ENCODE measurements around the gene HLCS. TPM values are rescaled to one million over a fixed set of nuclear protein-coding genes. Genes with fewer than 3 reads are reported as not detected.

HLCS gene
- polyA plus RNA-seq, 1 of the 3 experiments (the other 2 are of a cell fraction), result 13.0 TPM

DNA sequence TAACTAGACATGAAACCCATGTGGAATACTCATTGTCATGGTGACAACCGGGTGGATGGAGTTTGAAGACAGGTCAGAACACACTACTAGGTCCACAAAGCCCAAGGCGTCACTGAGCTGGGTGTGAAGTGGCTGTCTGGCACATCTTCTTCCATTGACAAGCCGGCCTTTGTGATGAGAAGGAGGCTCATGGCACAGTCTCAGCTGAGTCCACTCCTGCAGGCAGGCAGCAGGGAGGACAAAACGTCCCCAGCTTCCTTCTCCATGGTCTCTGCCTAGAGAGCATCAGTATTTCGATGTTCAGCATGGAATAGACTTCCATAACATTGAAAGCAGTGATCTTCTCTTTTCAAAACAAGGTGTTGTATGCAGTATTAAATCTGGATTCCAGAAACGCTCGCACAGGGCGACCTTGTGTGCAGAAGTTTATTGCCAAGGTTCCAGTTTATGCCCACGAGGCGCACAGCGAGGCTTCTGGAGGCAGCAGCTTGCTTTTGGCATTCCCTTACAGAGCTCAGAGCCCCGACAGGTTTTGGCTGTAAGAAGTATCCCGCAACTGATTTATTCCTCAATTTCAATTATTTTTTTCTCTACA is 163.3 kb downstream of the HLCS start:
- no peak overlapping the region for H3K9ac ChIP-seq
- H3K4me3 ChIP-seq (ENCODE audit: low read depth in 2 of 2, low read length in 1 of 2), result no peak overlapping the region
- no peak for TF ChIP-seq GATA2 (CRISPR knock-in tag; IDR thresholded peaks at IDR 0.05)
- POLR2A ChIA-PET, result no interaction called here
- H3F3A ChIP-seq (replicated peaks; ENCODE audit: insufficient read depth), result no peaks in the 10 kb centered on the region
- no peaks in the 10 kb centered on the region for H4K20me1 ChIP-seq (ENCODE audit: insufficient read depth)
- H3K9me3 ChIP-seq, result 0 out of 2 replicates have a peak, but pooled peaks cover 9% of the 10 kb centered on the region
- CTCF ChIA-PET, result no interaction called here
- no peaks in the 10 kb centered on the region for H3K79me2 ChIP-seq (ENCODE audit: insufficient read depth)
- H3K9me2 ChIP-seq, result no peaks in the 10 kb centered on the region
- H3K27ac ChIP-seq (ENCODE audit: low read depth in 2 of 2, low read length in 1 of 2), result no peak overlapping the region
- 91% methylated on average over 11 of the region's 13 CpGs for WGBS (ENCODE audit: low lambda C conversion rate)
- no peak for DNase-seq
- no peaks in the 10 kb centered on the region for H3K27me3 ChIP-seq (ENCODE audit: insufficient read depth)
- H3K4me2 ChIP-seq, result no peak overlapping the region
- no peak overlapping the region for H2AFZ ChIP-seq (ENCODE audit: low read depth)
- peaks cover 0 to 10% of the 10 kb centered on the region in 2 experiments for H3K36me3 ChIP-seq (replicated peaks in 1 of 2; ENCODE audit: control insufficient read depth in 1 of 2, insufficient read depth in 2 of 2, low read length in 1 of 2)
- H3K4me1 ChIP-seq (ENCODE audit: control insufficient read depth in 1 of 2, insufficient read depth in 2 of 2, low read depth in 1 of 2, low read length in 1 of 2), result peaks cover 2 to 3% of the 10 kb centered on the region in 2 experiments; a peak in 1 of 4 replicates

DNA sequence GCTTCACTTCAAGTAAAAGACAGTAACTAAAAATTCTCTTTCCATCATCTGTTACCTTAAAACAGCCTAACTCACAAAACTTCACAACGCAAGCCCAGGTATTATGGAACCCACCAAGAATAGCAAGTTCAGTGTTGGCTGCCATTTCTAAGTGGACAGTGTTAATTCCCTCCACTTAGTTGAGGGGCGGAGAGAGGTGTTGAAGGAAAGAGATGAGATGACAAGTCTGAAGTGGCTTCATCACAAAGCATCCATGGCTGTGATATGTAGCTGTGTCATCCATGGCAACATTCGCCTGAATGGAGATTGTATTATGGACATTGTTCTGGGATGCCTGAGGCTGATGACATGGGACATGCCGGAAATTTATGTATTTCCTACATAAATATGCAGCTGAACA is 165.7 kb downstream of the HLCS start:
- no peak overlapping the region for H3K4me2 ChIP-seq
- H2AFZ ChIP-seq (ENCODE audit: low read depth), result no peak overlapping the region
- peaks cover 0 to 10% of the 10 kb centered on the region in 2 experiments for H3K36me3 ChIP-seq (replicated peaks in 1 of 2; ENCODE audit: control insufficient read depth in 1 of 2, insufficient read depth in 2 of 2, low read length in 1 of 2)
- H3K9ac ChIP-seq, result no peak overlapping the region
- no peaks in the 10 kb centered on the region for H3K4me1 ChIP-seq (ENCODE audit: control insufficient read depth in 1 of 2, insufficient read depth in 2 of 2, low read depth in 1 of 2, low read length in 1 of 2)
- 94% methylated on average over 4 of the region's 4 CpGs for WGBS (ENCODE audit: low lambda C conversion rate)
- no peaks in the 10 kb centered on the region for H3K79me2 ChIP-seq (ENCODE audit: insufficient read depth)
- H3K27me3 ChIP-seq (ENCODE audit: insufficient read depth), result no peaks in the 10 kb centered on the region
- CTCF ChIA-PET, result interaction anchor here (0.9 to 1.0 kb wide), 2 partner anchors 9 to 177 kb away, joined by 3 read pairs; no protein-coding TSS in a partner anchor
- H3K9me3 ChIP-seq, result 0 out of 2 replicates have a peak, but pooled peaks cover 9% of the 10 kb centered on the region
- no peaks in the 10 kb centered on the region for H4K20me1 ChIP-seq (ENCODE audit: insufficient read depth)
- no peak for TF ChIP-seq GATA2 (CRISPR knock-in tag; IDR thresholded peaks at IDR 0.05)
- no peak for TF ChIP-seq PBX3 (IDR thresholded peaks at IDR 0.05)
- no peak for TF ChIP-seq RFX5 (IDR thresholded peaks at IDR 0.05; ENCODE audit: low read length)
- TF ChIP-seq FOXM1 (IDR thresholded peaks at IDR 0.05; ENCODE audit: low read depth), result no peak
- TF ChIP-seq, protein P1, sequence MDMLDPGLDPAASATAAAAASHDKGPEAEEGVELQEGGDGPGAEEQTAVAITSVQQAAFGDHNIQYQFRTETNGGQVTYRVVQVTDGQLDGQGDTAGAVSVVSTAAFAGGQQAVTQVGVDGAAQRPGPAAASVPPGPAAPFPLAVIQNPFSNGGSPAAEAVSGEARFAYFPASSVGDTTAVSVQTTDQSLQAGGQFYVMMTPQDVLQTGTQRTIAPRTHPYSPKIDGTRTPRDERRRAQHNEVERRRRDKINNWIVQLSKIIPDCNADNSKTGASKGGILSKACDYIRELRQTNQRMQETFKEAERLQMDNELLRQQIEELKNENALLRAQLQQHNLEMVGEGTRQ (IDR thresholded peaks at IDR 0.05; ENCODE audit: borderline replicate concordance, low read depth, low read length), result no peak
- TF ChIP-seq JUND (IDR thresholded peaks at IDR 0.05), result no peak
- no peak for TF ChIP-seq EP300 (IDR thresholded peaks at IDR 0.05; ENCODE audit: borderline replicate concordance in 1 of 2, low read depth in 1 of 2, low read length in 1 of 2)
- TF ChIP-seq RCOR1 (IDR thresholded peaks at IDR 0.05; ENCODE audit: low read length), result no peak
- TF ChIP-seq NRF1 (IDR thresholded peaks at IDR 0.05; ENCODE audit: low read depth, low read length), result no peak
- TF ChIP-seq, protein P2, sequence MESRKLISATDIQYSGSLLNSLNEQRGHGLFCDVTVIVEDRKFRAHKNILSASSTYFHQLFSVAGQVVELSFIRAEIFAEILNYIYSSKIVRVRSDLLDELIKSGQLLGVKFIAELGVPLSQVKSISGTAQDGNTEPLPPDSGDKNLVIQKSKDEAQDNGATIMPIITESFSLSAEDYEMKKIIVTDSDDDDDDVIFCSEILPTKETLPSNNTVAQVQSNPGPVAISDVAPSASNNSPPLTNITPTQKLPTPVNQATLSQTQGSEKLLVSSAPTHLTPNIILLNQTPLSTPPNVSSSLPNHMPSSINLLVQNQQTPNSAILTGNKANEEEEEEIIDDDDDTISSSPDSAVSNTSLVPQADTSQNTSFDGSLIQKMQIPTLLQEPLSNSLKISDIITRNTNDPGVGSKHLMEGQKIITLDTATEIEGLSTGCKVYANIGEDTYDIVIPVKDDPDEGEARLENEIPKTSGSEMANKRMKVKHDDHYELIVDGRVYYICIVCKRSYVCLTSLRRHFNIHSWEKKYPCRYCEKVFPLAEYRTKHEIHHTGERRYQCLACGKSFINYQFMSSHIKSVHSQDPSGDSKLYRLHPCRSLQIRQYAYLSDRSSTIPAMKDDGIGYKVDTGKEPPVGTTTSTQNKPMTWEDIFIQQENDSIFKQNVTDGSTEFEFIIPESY (IDR thresholded peaks at IDR 0.05; ENCODE audit: borderline replicate concordance, low read depth), result no peak
- TF ChIP-seq, protein P3, sequence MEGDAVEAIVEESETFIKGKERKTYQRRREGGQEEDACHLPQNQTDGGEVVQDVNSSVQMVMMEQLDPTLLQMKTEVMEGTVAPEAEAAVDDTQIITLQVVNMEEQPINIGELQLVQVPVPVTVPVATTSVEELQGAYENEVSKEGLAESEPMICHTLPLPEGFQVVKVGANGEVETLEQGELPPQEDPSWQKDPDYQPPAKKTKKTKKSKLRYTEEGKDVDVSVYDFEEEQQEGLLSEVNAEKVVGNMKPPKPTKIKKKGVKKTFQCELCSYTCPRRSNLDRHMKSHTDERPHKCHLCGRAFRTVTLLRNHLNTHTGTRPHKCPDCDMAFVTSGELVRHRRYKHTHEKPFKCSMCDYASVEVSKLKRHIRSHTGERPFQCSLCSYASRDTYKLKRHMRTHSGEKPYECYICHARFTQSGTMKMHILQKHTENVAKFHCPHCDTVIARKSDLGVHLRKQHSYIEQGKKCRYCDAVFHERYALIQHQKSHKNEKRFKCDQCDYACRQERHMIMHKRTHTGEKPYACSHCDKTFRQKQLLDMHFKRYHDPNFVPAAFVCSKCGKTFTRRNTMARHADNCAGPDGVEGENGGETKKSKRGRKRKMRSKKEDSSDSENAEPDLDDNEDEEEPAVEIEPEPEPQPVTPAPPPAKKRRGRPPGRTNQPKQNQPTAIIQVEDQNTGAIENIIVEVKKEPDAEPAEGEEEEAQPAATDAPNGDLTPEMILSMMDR (IDR thresholded peaks at IDR 0.05), result no peak
- TF ChIP-seq FOXJ3 (CRISPR knock-in tag; IDR thresholded peaks at IDR 0.05), result no peak
- TF ChIP-seq REST (IDR thresholded peaks at IDR 0.05; ENCODE audit: low read depth, low read length), result no peak
- TF ChIP-seq ELF1 (IDR thresholded peaks at IDR 0.05), result no peak
- TF ChIP-seq TEAD4 (IDR thresholded peaks at IDR 0.05; ENCODE audit: borderline replicate concordance, insufficient read depth), result no peak
- POLR2A ChIA-PET, result no interaction called here
- H3K27ac ChIP-seq (ENCODE audit: low read depth in 2 of 2, low read length in 1 of 2), result no peak overlapping the region
- DNase-seq, result no peak
- H3F3A ChIP-seq (replicated peaks; ENCODE audit: insufficient read depth), result no peaks in the 10 kb centered on the region
- no peak overlapping the region for H3K4me3 ChIP-seq (ENCODE audit: low read depth in 2 of 2, low read length in 1 of 2)
- no peaks in the 10 kb centered on the region for H3K9me2 ChIP-seq
